Progenitor cell of endocrine pancreas (in vitro differentiated cells): ENCODE data around the gene XCR1. TPM values are rescaled to one million over a fixed set of nuclear protein-coding genes. Genes with fewer than 3 reads are reported as not detected.

Experiments
- DNase-seq: peaks from one replicate; pipeline ENCODE4 v3.0.0; 2021; ENCODE audit warnings: low spot score; ENCODE audit not compliant: unreplicated experiment
- H3K27ac Mint-ChIP-seq: 2 replicates; pipeline ENCODE4 v1.8.0; 2021; ENCODE audit warnings: mild to moderate bottlenecking, moderate library complexity, mixed read lengths
- H3K27me3 Mint-ChIP-seq: 2 replicates; pipeline ENCODE4 v1.8.0; 2021; ENCODE audit warnings: mixed read lengths
- H3K36me3 Mint-ChIP-seq: 2 replicates; pipeline ENCODE4 v1.8.0; 2022; ENCODE audit warnings: mixed read lengths; ENCODE audit not compliant: insufficient read depth
- H3K4me1 Mint-ChIP-seq: 2 replicates; pipeline ENCODE4 v1.8.0; 2021; ENCODE audit warnings: low read depth, mixed read lengths
- H3K4me3 Mint-ChIP-seq: 2 replicates; pipeline ENCODE4 v1.8.0; 2021; ENCODE audit warnings: low read depth, mild to moderate bottlenecking, moderate library complexity, mixed read lengths
- H3K9me3 Mint-ChIP-seq: 2 replicates; pipeline ENCODE4 v1.8.0; 2021; ENCODE audit warnings: low read depth, mixed read lengths
- total RNA-seq: library from RNA; stranded (reverse); gene quantifications from 2 replicates; pipeline ENCODE4 v1.2.1, GENCODE V29; 2021
- TF ChIP-seq, protein P1 (sequence below): fragments of 200-600 bp; sonication (generic); IDR thresholded peaks from one replicate; pipeline ENCODE4 v1.5.0; 2021; ENCODE audit warnings: antibody characterized with exemption, mild to moderate bottlenecking; ENCODE audit not compliant: unreplicated experiment

XCR1 gene
- total RNA-seq, 1 donor from 2014 or later = not detected

DNA sequence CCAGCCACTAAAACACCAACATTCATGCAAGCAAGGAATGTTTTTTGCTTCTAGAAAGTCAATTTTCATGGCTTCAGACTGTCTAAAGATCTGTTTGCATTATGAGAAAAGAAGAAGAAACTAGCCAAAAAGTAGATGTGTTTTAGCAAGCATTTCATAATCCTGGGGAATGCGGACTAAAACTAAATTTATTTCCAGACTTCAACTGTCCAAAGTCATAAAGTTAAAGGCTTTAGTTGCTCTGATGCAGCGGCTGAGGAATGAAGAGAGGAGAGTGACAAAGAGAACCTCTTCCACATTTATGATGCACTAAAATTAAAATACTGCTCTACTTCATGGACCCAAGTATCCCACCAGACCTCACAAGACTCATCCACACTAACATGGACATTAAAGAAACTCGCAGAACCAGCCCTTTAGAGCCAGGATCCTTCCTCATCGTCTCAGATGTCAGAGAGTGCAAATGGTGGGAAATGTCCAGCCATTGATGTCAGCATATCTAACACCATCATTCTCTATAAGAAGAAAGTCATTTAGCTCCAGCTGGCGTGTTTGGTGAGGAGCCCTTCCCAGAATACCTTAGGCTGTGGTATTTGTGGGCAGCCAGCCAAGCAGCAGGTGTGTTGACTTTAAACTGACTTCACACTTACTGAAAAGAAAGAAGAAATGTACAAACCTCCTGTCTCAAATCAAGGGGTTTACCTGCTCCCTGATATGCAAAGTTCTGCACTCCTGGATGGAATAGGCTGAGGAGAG, 49.1 kb downstream of the XCR1 start:
- H3K27me3 Mint-ChIP-seq = no peaks in the 10 kb centered on the region
- DNase-seq = no peak
- H3K27ac Mint-ChIP-seq = peak overlapping the region; percentile 47
- TF ChIP-seq, protein P1, sequence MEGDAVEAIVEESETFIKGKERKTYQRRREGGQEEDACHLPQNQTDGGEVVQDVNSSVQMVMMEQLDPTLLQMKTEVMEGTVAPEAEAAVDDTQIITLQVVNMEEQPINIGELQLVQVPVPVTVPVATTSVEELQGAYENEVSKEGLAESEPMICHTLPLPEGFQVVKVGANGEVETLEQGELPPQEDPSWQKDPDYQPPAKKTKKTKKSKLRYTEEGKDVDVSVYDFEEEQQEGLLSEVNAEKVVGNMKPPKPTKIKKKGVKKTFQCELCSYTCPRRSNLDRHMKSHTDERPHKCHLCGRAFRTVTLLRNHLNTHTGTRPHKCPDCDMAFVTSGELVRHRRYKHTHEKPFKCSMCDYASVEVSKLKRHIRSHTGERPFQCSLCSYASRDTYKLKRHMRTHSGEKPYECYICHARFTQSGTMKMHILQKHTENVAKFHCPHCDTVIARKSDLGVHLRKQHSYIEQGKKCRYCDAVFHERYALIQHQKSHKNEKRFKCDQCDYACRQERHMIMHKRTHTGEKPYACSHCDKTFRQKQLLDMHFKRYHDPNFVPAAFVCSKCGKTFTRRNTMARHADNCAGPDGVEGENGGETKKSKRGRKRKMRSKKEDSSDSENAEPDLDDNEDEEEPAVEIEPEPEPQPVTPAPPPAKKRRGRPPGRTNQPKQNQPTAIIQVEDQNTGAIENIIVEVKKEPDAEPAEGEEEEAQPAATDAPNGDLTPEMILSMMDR = no peak
- H3K4me1 Mint-ChIP-seq = no peaks in the 10 kb centered on the region
- H3K9me3 Mint-ChIP-seq = no peaks in the 10 kb centered on the region
- H3K4me3 Mint-ChIP-seq = no peak overlapping the region
- H3K36me3 Mint-ChIP-seq = peaks cover 21% of the 10 kb centered on the region

DNA sequence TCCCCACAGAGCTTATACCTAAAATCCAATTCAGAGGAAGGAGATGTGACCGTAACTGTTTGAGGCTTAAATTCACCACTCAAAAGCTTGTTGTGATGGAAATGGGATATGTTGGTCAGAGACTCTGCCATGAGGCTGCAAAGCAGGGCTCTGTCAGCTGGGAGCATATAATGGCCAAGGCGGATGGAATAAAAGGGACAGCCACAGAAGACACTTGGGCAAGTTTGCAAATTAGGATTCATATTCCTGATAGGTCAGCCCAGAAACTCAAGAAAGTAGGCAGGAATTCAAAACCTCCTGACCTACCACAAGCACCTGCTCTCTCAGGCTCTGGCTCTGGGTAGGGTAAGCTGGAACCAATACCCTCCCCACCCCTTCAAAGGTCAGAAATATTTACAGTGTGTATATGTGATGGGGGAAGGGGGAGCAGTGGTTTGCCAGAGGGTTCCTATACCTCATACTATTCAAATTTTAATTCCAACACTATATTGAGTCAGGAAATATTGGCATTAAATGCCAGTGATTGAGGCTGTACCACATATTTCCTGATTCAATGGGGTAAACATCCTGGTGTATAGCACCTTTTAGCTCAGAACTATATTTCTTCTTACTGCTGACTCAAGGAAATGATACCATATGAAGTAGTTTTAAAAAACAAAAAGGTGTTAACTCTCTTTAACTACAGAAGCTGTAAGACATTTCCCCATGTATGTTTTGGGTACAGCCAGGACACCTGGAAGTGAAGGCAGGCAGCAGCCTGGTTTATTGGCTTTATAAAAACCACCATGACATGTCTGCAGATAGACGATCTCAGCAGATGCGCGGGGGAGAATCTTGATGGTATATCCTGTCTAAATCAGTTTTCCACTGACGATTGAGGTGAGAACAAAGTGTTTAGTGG, 50.8 kb downstream of the XCR1 start:
- Mint-ChIP-seq H3K4me3 (no peak overlapping the region), H3K36me3 (peaks cover 25% of the 10 kb centered on the region), H3K4me1 (no peaks in the 10 kb centered on the region), H3K27me3 (no peaks in the 10 kb centered on the region), H3K27ac (no peak overlapping the region), H3K9me3 (no peaks in the 10 kb centered on the region)
- DNase-seq = no peak
- TF ChIP-seq, protein P1 = no peak

DNA sequence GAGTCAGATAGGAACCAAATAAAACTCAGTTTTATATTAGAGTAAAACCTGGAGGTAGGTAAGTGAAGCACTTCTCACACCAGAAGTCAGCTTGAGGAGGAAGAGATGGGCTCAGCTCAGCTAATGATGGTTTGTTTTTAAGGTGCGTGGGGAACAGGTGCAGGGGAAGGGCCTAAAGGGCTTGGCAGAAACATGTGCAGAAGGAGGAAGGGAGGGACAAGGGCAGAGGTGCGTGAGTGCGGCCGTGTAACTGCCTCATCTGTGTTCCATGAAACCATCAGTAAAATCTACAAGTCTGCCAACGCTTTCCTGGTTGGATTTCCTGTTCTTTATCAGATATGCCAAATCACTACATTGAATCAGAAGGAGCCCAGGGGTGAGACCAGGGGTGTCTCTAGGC, 51.6 kb downstream of the XCR1 start:
- DNase-seq = no peak
- Mint-ChIP-seq H3K4me3 (no peak overlapping the region), H3K4me1 (no peaks in the 10 kb centered on the region), H3K27me3 (no peaks in the 10 kb centered on the region), H3K27ac (no peak overlapping the region), H3K36me3 (peaks cover 23% of the 10 kb centered on the region), H3K9me3 (no peaks in the 10 kb centered on the region)
- TF ChIP-seq, protein P1 = no peak

DNA sequence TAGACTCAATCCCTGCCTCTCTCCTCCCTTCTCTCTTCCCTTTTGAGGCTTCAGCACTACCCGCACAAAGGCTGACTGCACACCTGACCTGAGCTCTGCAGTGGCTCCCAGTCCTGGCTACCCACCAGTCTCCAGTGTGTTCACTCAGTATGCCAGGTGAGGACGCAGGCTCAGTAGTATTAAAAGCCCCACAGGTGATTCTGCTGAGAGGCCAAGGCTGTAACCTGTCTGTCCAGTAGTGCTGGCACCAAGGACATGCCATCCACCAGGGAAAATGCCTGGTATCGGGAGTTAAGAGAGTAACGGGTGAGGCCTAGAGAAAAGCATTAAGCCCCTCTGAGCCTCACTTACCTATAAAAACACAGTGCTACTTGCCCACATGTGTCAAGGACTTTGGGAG, 52.6 kb downstream of the XCR1 start:
- H3K27me3 Mint-ChIP-seq = no peaks in the 10 kb centered on the region
- H3K4me1 Mint-ChIP-seq = no peaks in the 10 kb centered on the region
- H3K27ac Mint-ChIP-seq = no peak overlapping the region
- TF ChIP-seq, protein P1 = no peak
- H3K36me3 Mint-ChIP-seq = peaks cover 24% of the 10 kb centered on the region
- no peak overlapping the region for H3K4me3 Mint-ChIP-seq
- DNase-seq = no peak
- no peaks in the 10 kb centered on the region for H3K9me3 Mint-ChIP-seq

DNA sequence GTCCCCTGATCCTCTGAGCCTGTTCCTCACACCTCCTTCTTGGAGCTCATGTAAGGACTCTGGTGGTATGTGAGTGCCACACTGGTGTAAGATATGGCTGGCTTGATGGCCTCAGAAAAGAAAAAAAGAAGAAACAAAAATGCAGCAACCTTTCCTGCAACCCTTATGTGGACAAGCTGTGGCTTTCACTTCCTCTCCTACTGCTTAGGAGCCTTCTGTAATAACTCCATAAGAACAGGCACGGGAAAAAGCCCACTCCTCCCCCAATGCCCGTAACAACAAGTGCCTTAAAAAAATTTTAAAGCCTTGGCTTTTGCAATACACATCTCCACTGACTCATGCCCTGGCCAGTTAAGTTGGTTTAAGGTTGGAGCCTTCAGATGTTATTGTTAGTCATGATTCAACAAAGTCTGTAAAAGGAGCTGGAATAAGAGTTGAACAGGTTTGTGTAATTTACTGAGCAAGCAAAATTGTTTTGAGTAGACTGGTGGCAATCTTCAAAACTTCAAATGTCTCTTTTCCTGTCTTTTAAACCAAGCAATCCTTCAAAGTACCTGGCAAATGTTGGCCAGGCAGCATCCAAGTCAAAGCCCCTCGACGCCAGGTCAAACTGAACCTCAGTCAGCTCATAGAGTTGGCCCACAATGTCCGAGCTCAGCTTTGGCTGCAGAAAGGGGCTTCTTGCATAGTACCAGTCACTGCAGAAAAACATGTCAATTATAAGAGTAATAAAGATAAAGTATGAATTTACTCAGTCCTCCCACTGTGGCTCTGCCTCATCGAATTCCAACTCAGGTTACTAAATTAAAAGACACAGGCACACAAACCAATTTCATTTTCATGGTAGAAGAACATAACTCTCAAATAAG, 54.5 kb downstream of the XCR1 start:
- H3K36me3 Mint-ChIP-seq = peaks cover 20% of the 10 kb centered on the region
- no peaks in the 10 kb centered on the region for H3K27me3 Mint-ChIP-seq
- H3K4me1 Mint-ChIP-seq = no peaks in the 10 kb centered on the region
- H3K27ac Mint-ChIP-seq = no peak overlapping the region
- TF ChIP-seq, protein P1 = no peak
- H3K9me3 Mint-ChIP-seq = no peaks in the 10 kb centered on the region
- DNase-seq = no peak
- no peak overlapping the region for H3K4me3 Mint-ChIP-seq
